MCF 10A (cell line): ENCODE results near the gene SSNA1. TPM values are rescaled to one million over a fixed set of nuclear protein-coding genes. Genes with fewer than 3 reads are reported as not detected.

Experiments
- microRNA-seq: library from miRNA; unstranded; fragments of <30 nt; microRNA quantifications from one replicate; pipeline ENCODE4 v1.2.0, GENCODE V29; 2022
- total RNA-seq: library from RNA; stranded (reverse); gene quantifications from 2 replicates; pipeline ENCODE4 v1.2.3, GENCODE V29; 2022

Gene SSNA1
- total RNA-seq, 1 experiment from 2014 or later = 81.4 TPM

Small RNA genes within 50 kb of the gene (microRNA-seq; reads per million reads assigned to microRNA genes)
- gene MIR3621 = not detected

Other genes with a start within 250 kb of the SSNA1 start
- 88.8 and 100 TPM in 2 replicates for gene FBXW5, start 243.9 kb upstream of the SSNA1 start, total RNA-seq
- 1.0 and 1.1 TPM in 2 replicates for gene C8G, start 243.4 kb upstream of the SSNA1 start, total RNA-seq
- gene LCN12, start 236.4 kb upstream of the SSNA1 start, total RNA-seq = 0.86 and 1.2 TPM in 2 replicates
- gene PTGDS, start 211.2 kb upstream of the SSNA1 start, total RNA-seq = 1.1 and 1.8 TPM in 2 replicates
- not detected in 2 replicates for gene LCNL1, start 205.7 kb upstream of the SSNA1 start, total RNA-seq
- gene PAXX, start 196.3 kb upstream of the SSNA1 start, total RNA-seq = 43.6 and 57.9 TPM in 2 replicates
- gene CLIC3, start 192.1 kb upstream of the SSNA1 start, total RNA-seq = 1.2 and 4.2 TPM in 2 replicates
- 20.0 and 21.7 TPM in 2 replicates for gene ABCA2, start 160.4 kb upstream of the SSNA1 start, total RNA-seq
- 0.12 TPM in 1 of 2 replicates, not detected in the other for gene FUT7, start 156.6 kb upstream of the SSNA1 start, total RNA-seq
- gene NPDC1, start 142.5 kb upstream of the SSNA1 start, total RNA-seq = 161 and 171 TPM in 2 replicates
- gene ENTPD2, start 134.6 kb upstream of the SSNA1 start, total RNA-seq = 13.4 and 31.5 TPM in 2 replicates
- 5.7 and 15.7 TPM in 2 replicates for gene SAPCD2, start 118.1 kb upstream of the SSNA1 start, total RNA-seq
- gene UAP1L1, start 111.2 kb upstream of the SSNA1 start, total RNA-seq = 1.0 and 3.7 TPM in 2 replicates
- gene MAN1B1, start 101.7 kb upstream of the SSNA1 start, total RNA-seq = 46.5 and 49.1 TPM in 2 replicates
- 139 and 157 TPM in 2 replicates for gene DPP7, start 73.9 kb upstream of the SSNA1 start, total RNA-seq
- gene GRIN1, start 49.5 kb upstream of the SSNA1 start, total RNA-seq = 0.61 and 1.4 TPM in 2 replicates
- not detected in 2 replicates for gene LRRC26, start 18.6 kb upstream of the SSNA1 start, total RNA-seq
- gene TMEM210, start 16.6 kb upstream of the SSNA1 start, total RNA-seq = not detected in 2 replicates
- gene ANAPC2, start 116 bp upstream of the SSNA1 start, total RNA-seq = 42.1 and 43.6 TPM in 2 replicates
- gene TPRN, start 12.1 kb downstream of the SSNA1 start, total RNA-seq = 12.6 and 13.4 TPM in 2 replicates
- gene TMEM203, start 17.0 kb downstream of the SSNA1 start, total RNA-seq = 31.4 and 35.6 TPM in 2 replicates
- 16.6 and 18.0 TPM in 2 replicates for gene NDOR1, start 17.0 kb downstream of the SSNA1 start, total RNA-seq
- gene RNF208, start 33.6 kb downstream of the SSNA1 start, total RNA-seq = 2.5 and 3.1 TPM in 2 replicates
- gene CYSRT1, start 36.5 kb downstream of the SSNA1 start, total RNA-seq = 1.4 and 1.8 TPM in 2 replicates
- 0.16 and 0.44 TPM in 2 replicates for gene RNF224, start 38.8 kb downstream of the SSNA1 start, total RNA-seq
- not detected in 2 replicates for gene SLC34A3, start 42.2 kb downstream of the SSNA1 start, total RNA-seq
- 171 and 180 TPM in 2 replicates for gene TUBB4B, start 52.6 kb downstream of the SSNA1 start, total RNA-seq
- gene STPG3, start 62.6 kb downstream of the SSNA1 start, total RNA-seq = not detected in 2 replicates
- gene NELFB, start 66.7 kb downstream of the SSNA1 start, total RNA-seq = 38.0 and 40.5 TPM in 2 replicates
- gene TOR4A, start 89.0 kb downstream of the SSNA1 start, total RNA-seq = 20.6 and 21.9 TPM in 2 replicates
- gene NRARP, start 113.6 kb downstream of the SSNA1 start, total RNA-seq = 1.4 and 2.2 TPM in 2 replicates
- 17.1 and 23.9 TPM in 2 replicates for gene EXD3, start 234.5 kb downstream of the SSNA1 start, total RNA-seq
- 8.2 and 8.9 TPM in 2 replicates for gene NOXA1, start 234.7 kb downstream of the SSNA1 start, total RNA-seq